ENCODE data around the gene PARL. TPM values are rescaled to one million over a fixed set of nuclear protein-coding genes. Genes with fewer than 3 reads are reported as not detected.

The PARL gene
- total RNA-seq, 1 experiment from 2014 or later, result 82.3 TPM

DNA sequence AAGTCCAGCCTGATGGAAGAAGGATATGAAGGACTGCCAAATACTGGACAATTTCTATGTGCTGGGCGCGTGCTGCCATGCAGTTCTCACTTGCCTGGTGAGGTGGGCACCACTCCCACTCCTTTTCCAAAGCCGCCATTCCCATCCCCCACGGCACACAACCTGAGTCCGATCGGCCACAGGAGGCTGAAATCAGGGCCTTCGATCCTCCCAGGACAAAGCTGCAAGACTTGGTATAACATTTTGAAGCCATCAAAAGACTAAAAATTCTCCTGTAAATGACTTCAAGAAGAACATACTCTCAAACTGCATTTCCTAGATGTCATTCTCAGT lies 56.2 kb downstream of the PARL start:
- TF ChIP-seq, protein P1, sequence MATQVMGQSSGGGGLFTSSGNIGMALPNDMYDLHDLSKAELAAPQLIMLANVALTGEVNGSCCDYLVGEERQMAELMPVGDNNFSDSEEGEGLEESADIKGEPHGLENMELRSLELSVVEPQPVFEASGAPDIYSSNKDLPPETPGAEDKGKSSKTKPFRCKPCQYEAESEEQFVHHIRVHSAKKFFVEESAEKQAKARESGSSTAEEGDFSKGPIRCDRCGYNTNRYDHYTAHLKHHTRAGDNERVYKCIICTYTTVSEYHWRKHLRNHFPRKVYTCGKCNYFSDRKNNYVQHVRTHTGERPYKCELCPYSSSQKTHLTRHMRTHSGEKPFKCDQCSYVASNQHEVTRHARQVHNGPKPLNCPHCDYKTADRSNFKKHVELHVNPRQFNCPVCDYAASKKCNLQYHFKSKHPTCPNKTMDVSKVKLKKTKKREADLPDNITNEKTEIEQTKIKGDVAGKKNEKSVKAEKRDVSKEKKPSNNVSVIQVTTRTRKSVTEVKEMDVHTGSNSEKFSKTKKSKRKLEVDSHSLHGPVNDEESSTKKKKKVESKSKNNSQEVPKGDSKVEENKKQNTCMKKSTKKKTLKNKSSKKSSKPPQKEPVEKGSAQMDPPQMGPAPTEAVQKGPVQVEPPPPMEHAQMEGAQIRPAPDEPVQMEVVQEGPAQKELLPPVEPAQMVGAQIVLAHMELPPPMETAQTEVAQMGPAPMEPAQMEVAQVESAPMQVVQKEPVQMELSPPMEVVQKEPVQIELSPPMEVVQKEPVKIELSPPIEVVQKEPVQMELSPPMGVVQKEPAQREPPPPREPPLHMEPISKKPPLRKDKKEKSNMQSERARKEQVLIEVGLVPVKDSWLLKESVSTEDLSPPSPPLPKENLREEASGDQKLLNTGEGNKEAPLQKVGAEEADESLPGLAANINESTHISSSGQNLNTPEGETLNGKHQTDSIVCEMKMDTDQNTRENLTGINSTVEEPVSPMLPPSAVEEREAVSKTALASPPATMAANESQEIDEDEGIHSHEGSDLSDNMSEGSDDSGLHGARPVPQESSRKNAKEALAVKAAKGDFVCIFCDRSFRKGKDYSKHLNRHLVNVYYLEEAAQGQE (IDR thresholded peaks at IDR 0.05; ENCODE audit: insufficient read depth in 1 of 2, low read depth in 2 of 2, low read length in 1 of 2), result no peak
- no peak for TF ChIP-seq SIN3A (IDR thresholded peaks at IDR 0.05; ENCODE audit: borderline replicate concordance, insufficient read depth, low read depth, low read length)
- TF ChIP-seq POLR2AphosphoS5 (IDR thresholded peaks at IDR 0.05; ENCODE audit: low read depth, low read length), result no peak
- TF ChIP-seq TCF7L2 (IDR thresholded peaks at IDR 0.05; ENCODE audit: low read depth, low read length), result no peak
- TF ChIP-seq, protein P2, sequence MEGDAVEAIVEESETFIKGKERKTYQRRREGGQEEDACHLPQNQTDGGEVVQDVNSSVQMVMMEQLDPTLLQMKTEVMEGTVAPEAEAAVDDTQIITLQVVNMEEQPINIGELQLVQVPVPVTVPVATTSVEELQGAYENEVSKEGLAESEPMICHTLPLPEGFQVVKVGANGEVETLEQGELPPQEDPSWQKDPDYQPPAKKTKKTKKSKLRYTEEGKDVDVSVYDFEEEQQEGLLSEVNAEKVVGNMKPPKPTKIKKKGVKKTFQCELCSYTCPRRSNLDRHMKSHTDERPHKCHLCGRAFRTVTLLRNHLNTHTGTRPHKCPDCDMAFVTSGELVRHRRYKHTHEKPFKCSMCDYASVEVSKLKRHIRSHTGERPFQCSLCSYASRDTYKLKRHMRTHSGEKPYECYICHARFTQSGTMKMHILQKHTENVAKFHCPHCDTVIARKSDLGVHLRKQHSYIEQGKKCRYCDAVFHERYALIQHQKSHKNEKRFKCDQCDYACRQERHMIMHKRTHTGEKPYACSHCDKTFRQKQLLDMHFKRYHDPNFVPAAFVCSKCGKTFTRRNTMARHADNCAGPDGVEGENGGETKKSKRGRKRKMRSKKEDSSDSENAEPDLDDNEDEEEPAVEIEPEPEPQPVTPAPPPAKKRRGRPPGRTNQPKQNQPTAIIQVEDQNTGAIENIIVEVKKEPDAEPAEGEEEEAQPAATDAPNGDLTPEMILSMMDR (IDR thresholded peaks at IDR 0.05), result no peak
- BruUV-seq (replicated peaks), result no TSS peak
- no peak for DNase-seq (ENCODE audit: low read depth, low spot score)
- Histone ChIP-seq H3K4me1 (ENCODE audit: control insufficient read depth, insufficient read depth, low read length) (peaks cover 17% of the 10 kb centered on the region), H3K4me3 (ENCODE audit: low read depth in 2 of 2, low read length in 2 of 2) (no peak overlapping the region), H3K36me3 (ENCODE audit: control insufficient read depth, insufficient read depth, low read length) (no peaks in the 10 kb centered on the region), H3K27me3 (ENCODE audit: control insufficient read depth, insufficient read depth, low read length) (no peaks in the 10 kb centered on the region), H3K9me3 (ENCODE audit: control insufficient read depth, insufficient read depth, low read depth, low read length) (no peaks in the 10 kb centered on the region), H3K27ac (ENCODE audit: low read length) (no peak overlapping the region)
- in situ Hi-C loops (cut with HindIII; ENCODE audit: low pct_unique_long_range_greater_than_20kb, low sequenced_read_pairs), result no loop called here
- intact Hi-C loops (cut with micrococcal nuclease; ENCODE audit: unreplicated experiment), result no loop called here
- no peak for ATAC-seq
- CTCF ChIA-PET, result no interaction called here
- POLR2A ChIA-PET, result no interaction called here

DNA sequence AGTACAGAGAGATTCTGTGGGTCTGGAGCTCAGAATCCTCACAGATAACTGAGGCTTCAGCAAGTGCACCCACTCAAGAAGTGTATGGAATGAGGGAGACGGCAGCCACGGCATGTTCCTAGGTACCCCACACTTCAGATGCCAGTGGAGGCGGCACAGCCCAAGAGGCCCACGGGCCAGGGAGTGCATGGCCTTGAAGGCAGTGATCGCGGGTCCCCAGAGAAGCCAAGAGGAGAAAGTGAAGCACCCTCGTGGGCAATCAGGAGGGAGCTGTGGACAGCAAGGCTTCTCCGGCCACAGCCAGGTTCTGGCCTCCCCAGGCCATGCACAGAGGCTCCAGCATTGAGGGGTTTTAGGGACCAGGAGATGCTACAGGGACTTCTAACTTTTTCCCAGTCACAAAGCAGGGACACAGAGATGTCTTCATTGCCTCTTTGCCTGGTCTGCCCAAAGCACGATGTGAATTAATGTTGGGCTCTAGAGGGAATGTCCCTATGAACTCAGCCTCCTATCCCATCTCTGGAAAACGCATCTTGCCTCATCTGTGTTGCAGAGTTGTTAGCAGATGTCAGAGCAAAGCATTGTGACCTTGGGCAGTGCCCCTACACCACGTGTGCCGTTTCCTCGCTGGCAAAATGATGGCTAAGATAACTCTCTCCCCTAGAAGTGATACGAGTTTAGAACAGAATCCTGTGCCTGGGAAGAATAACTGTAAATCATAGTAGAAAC lies 56.7 kb downstream of the PARL start:
- Histone ChIP-seq H3K9me3 (ENCODE audit: control insufficient read depth, insufficient read depth, low read depth, low read length) (no peaks in the 10 kb centered on the region), H3K4me1 (ENCODE audit: control insufficient read depth, insufficient read depth, low read length) (peaks cover 17% of the 10 kb centered on the region), H3K4me3 (ENCODE audit: low read depth in 2 of 2, low read length in 2 of 2) (no peak overlapping the region), H3K27ac (ENCODE audit: low read length) (no peak overlapping the region), H3K36me3 (ENCODE audit: control insufficient read depth, insufficient read depth, low read length) (no peaks in the 10 kb centered on the region), H3K27me3 (ENCODE audit: control insufficient read depth, insufficient read depth, low read length) (no peaks in the 10 kb centered on the region)
- intact Hi-C loops (cut with micrococcal nuclease; ENCODE audit: unreplicated experiment) (no loop called here), in situ Hi-C loops (cut with HindIII; ENCODE audit: low pct_unique_long_range_greater_than_20kb, low sequenced_read_pairs) (no loop called here)
- ChIA-PET CTCF (no interaction called here), POLR2A (no interaction called here)
- TF ChIP-seq, protein P1 (IDR thresholded peaks at IDR 0.05; ENCODE audit: insufficient read depth in 1 of 2, low read depth in 2 of 2, low read length in 1 of 2), result no peak
- TF ChIP-seq, protein P2 (IDR thresholded peaks at IDR 0.05), result no peak
- no peak for TF ChIP-seq SIN3A (IDR thresholded peaks at IDR 0.05; ENCODE audit: borderline replicate concordance, insufficient read depth, low read depth, low read length)
- TF ChIP-seq TCF7L2 (IDR thresholded peaks at IDR 0.05; ENCODE audit: low read depth, low read length), result no peak
- DNase-seq (ENCODE audit: low read depth, low spot score), result no peak
- BruUV-seq (replicated peaks), result no TSS peak
- no peak for ATAC-seq

Measured in Panc1 (cell line).